Measurements from ENCODE around the gene SLC46A1. TPM values are rescaled to one million over a fixed set of nuclear protein-coding genes. Genes with fewer than 3 reads are reported as not detected.

Gene SLC46A1
- total and polyA plus RNA-seq, 2 of the 8 experiments (the other 6 are each of a cell fraction or from before 2014, with no cell fraction given), result 5.3 to 8.7 TPM

DNA sequence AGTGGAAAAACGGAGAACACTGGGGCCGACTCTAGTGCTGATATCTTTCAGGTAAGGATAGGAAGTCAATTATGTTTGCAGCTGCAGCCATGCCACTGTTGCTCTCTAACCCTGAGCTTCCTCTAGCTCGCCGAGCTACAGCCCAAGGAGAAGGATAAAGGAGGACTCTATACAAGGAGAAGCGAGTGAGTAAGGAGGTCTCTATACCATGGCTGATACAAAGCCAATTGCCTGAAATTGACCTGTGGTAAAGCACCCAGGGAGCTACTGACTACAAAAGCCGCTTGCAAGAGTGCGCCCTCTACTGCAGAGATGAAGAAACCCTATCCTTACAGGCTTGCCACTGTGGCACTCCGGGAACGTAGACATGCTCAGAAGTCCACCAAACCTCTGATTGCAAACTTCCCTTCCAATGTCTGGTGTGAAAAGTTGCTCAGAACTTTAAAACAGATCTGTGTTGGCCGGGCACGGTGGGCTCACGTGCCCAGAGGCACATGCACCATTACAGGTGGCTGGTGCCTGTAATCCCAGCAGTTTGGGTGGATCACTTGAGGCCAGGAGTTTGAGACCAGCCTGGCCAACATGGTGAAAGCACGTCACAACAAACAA is 10.8 kb upstream of the SLC46A1 start:
- ChIA-PET POLR2A (ENCODE audit: partially characterized antibody) (interaction anchor here (0.9 to 1.3 kb wide), 3 partner anchors 15 to 62 kb away, joined by 3 to 5 read pairs (median 3); no protein-coding TSS in a partner anchor), CTCF (ENCODE audit: partially characterized antibody) (interaction anchor here (0.6 to 8.9 kb wide), 32 partner anchors 9 to 386 kb away, joined by 3 to 142 read pairs (median 4); partner anchors contain the start of genes IFT20, SLC46A1, TNFAIP1 and VTN)
- Histone ChIP-seq H3K4me2 (ENCODE audit: insufficient read depth in 1 of 2, low read depth in 2 of 2, low read length in 2 of 2) (no peak overlapping the region), H2AFZ (ENCODE audit: low read length) (no peak overlapping the region), H3K4me3 (ENCODE audit: extremely low read depth in 1 of 4, insufficient read depth in 2 of 4, low read depth in 3 of 4, low read length in 4 of 4) (no peak overlapping the region), H3K79me2 (ENCODE audit: control insufficient read depth in 1 of 2, insufficient read depth in 2 of 2, low read length in 2 of 2) (no peaks in the 10 kb centered on the region), H4K20me1 (replicated peaks in 1 of 2; ENCODE audit: control insufficient read depth in 1 of 2, insufficient read depth in 2 of 2, low read length in 2 of 2) (no peaks in the 10 kb centered on the region), H3K23ac (ENCODE audit: insufficient read length) (no peak overlapping the region), H4K91ac (replicated peaks; ENCODE audit: insufficient read length, low read length) (no peak overlapping the region), H3K79me1 (ENCODE audit: low read depth, low read length) (no peaks in the 10 kb centered on the region), H4K5ac (ENCODE audit: insufficient read length, low read depth, low read length) (no peak overlapping the region), H3K4me1 (replicated peaks in 1 of 4; ENCODE audit: control insufficient read depth in 3 of 4, insufficient read depth in 4 of 4, low read length in 3 of 4) (peaks cover 0 to 2% (median under 1%) of the 10 kb centered on the region in 4 experiments; a peak in 4 of 7 replicates), H3K14ac (ENCODE audit: insufficient read length) (no peak overlapping the region), H3K9ac (replicated peaks in 1 of 4; ENCODE audit: extremely low read depth in 1 of 4, low read depth in 3 of 4, low read length in 3 of 4) (no peak overlapping the region), H3K18ac (ENCODE audit: extremely low read depth, low read length) (no peak overlapping the region), H2BK15ac (ENCODE audit: low read length) (no peak overlapping the region), H2BK5ac (ENCODE audit: low read depth, low read length) (no peak overlapping the region), H3K36me3 (ENCODE audit: control insufficient read depth in 2 of 4, insufficient read depth in 4 of 4, low read length in 3 of 4) (no peaks in the 10 kb centered on the region), H3K27me3 (replicated peaks in 1 of 4; ENCODE audit: control insufficient read depth in 3 of 4, extremely low read depth in 1 of 4, insufficient read depth in 3 of 4, low read length in 3 of 4) (peaks cover 2 to 26% (median 17%) of the 10 kb centered on the region in 4 experiments), H3K23me2 (ENCODE audit: low read depth, low read length) (no peaks in the 10 kb centered on the region), H3K9me3 (ENCODE audit: insufficient read depth in 2 of 2, low read depth in 1 of 2, low read length in 1 of 2) (no peaks in the 10 kb centered on the region), H2BK120ac (replicated peaks; ENCODE audit: low read depth, low read length) (no peak overlapping the region), H3K4ac (replicated peaks; ENCODE audit: insufficient read length, low read depth, low read length) (no peak overlapping the region), H2BK20ac (ENCODE audit: low read length) (no peak overlapping the region), H2AK5ac (ENCODE audit: low read depth, low read length) (no peak overlapping the region), H2BK12ac (ENCODE audit: low read depth, low read length) (no peak overlapping the region), H3K27ac (ENCODE audit: low read depth, low read length) (no peak overlapping the region), H3K56ac (replicated peaks; ENCODE audit: insufficient read length, low read depth, low read length) (peak overlapping the region; percentile 13), H4K8ac (ENCODE audit: extremely low read depth, insufficient read depth, low read length) (no peak overlapping the region)
- DNase-seq (ENCODE audit: low read depth in 1 of 2, low spot score in 2 of 2), result peak in 1 of 2 experiments; percentile 75
- peak; percentile 67 to 82 for TF ChIP-seq RAD21 (IDR thresholded peaks at IDR 0.05 in 1 of 2, conservative IDR thresholded peaks at IDR 0.05 in 1 of 2; ENCODE audit: low read depth in 2 of 2, low read length in 2 of 2)
- TF ChIP-seq TAF7 (optimal IDR thresholded peaks at IDR 0.05; ENCODE audit: borderline replicate concordance, low read depth, low read length), result no peak
- TF ChIP-seq SP1 (IDR thresholded peaks at IDR 0.05; ENCODE audit: low read depth, low read length), result 0 out of 2 replicates have a peak, but pooled peaks have one; percentile 18
- peak; percentile 86 for TF ChIP-seq POLR2AphosphoS5 (IDR thresholded peaks at IDR 0.05; ENCODE audit: low read depth, low read length)
- TF ChIP-seq, protein P1, sequence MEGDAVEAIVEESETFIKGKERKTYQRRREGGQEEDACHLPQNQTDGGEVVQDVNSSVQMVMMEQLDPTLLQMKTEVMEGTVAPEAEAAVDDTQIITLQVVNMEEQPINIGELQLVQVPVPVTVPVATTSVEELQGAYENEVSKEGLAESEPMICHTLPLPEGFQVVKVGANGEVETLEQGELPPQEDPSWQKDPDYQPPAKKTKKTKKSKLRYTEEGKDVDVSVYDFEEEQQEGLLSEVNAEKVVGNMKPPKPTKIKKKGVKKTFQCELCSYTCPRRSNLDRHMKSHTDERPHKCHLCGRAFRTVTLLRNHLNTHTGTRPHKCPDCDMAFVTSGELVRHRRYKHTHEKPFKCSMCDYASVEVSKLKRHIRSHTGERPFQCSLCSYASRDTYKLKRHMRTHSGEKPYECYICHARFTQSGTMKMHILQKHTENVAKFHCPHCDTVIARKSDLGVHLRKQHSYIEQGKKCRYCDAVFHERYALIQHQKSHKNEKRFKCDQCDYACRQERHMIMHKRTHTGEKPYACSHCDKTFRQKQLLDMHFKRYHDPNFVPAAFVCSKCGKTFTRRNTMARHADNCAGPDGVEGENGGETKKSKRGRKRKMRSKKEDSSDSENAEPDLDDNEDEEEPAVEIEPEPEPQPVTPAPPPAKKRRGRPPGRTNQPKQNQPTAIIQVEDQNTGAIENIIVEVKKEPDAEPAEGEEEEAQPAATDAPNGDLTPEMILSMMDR (IDR thresholded peaks at IDR 0.05; ENCODE audit: control extremely low read depth in 1 of 3, insufficient read depth in 1 of 3, low read depth in 1 of 3, low read length in 3 of 3), result peak; percentile 64 to 96 (median 85)
- peak; percentile 79; the same call in 1 of the 2 replicates for TF ChIP-seq RXRA (IDR thresholded peaks at IDR 0.05; ENCODE audit: insufficient read depth, low read depth, low read length)
- peak; percentile 64; the same call in 1 of the 2 replicates for TF ChIP-seq TCF12 (IDR thresholded peaks at IDR 0.05; ENCODE audit: low read depth, low read length)
- no peak for TF ChIP-seq BRCA1 (IDR thresholded peaks at IDR 0.05; ENCODE audit: low read depth, low read length)
- FAIRE-seq, result peak; percentile 95
- 24% methylated on average over 13 of the region's 13 CpGs; no CpG with 5 or more reads in 1 of the 2 experiments for WGBS, 2 experiments (ENCODE audit: extremely low coverage in 1 of 2, insufficient coverage in 1 of 2, insufficient read length in 1 of 2, insufficient replicate concordance in 2 of 2, low coverage in 1 of 2, low lambda C conversion rate in 2 of 2, missing lambda C conversion rate in 1 of 2)
